ENCODE data around the gene RPTOR.

- TF ChIP-seq PATZ1 (CRISPR knock-in tag; IDR thresholded peaks at IDR 0.05; ENCODE audit: borderline replicate concordance) (no peak), TCF4 (CRISPR knock-in tag; IDR thresholded peaks at IDR 0.05; ENCODE audit: borderline replicate concordance) (no peak), RARB (CRISPR knock-in tag; IDR thresholded peaks at IDR 0.05) (no peak), GLIS3 (CRISPR knock-in tag; IDR thresholded peaks at IDR 0.05) (no peak), ZNF565 (CRISPR knock-in tag; conservative IDR thresholded peaks at IDR 0.05; ENCODE audit: low read depth) (no peak), TSHZ2 (CRISPR knock-in tag; IDR thresholded peaks at IDR 0.05) (no peak), ARNTL (CRISPR knock-in tag; IDR thresholded peaks at IDR 0.05; ENCODE audit: borderline replicate concordance, low read depth) (no peak), ISL1 (CRISPR knock-in tag; IDR thresholded peaks at IDR 0.05) (no peak), PPARA (CRISPR knock-in tag; IDR thresholded peaks at IDR 0.05; ENCODE audit: borderline replicate concordance) (no peak)
- TF ChIP-seq, protein P1, sequence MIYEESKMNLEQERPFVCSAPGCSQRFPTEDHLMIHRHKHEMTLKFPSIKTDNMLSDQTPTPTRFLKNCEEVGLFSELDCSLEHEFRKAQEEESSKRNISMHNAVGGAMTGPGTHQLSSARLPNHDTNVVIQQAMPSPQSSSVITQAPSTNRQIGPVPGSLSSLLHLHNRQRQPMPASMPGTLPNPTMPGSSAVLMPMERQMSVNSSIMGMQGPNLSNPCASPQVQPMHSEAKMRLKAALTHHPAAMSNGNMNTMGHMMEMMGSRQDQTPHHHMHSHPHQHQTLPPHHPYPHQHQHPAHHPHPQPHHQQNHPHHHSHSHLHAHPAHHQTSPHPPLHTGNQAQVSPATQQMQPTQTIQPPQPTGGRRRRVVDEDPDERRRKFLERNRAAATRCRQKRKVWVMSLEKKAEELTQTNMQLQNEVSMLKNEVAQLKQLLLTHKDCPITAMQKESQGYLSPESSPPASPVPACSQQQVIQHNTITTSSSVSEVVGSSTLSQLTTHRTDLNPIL (CRISPR knock-in tag; IDR thresholded peaks at IDR 0.05; ENCODE audit: low read depth) = no peak
These were observed 201.8 kb downstream of the RPTOR start for GRCh38 chr17:80746262-80746935.

Measured in SK-N-SH treated with all-trans-retinoic acid at 6 μM for 48 hours (cell line).